Ecto neural progenitor cell (in vitro differentiated cells): ENCODE data around the gene ARF1.

Experiments used
- DNase-seq: peaks from one replicate; pipeline ENCODE4 v3.0.0-alpha.2; 2018; ENCODE audit warnings: low spot score

The ARF1 gene

DNA sequence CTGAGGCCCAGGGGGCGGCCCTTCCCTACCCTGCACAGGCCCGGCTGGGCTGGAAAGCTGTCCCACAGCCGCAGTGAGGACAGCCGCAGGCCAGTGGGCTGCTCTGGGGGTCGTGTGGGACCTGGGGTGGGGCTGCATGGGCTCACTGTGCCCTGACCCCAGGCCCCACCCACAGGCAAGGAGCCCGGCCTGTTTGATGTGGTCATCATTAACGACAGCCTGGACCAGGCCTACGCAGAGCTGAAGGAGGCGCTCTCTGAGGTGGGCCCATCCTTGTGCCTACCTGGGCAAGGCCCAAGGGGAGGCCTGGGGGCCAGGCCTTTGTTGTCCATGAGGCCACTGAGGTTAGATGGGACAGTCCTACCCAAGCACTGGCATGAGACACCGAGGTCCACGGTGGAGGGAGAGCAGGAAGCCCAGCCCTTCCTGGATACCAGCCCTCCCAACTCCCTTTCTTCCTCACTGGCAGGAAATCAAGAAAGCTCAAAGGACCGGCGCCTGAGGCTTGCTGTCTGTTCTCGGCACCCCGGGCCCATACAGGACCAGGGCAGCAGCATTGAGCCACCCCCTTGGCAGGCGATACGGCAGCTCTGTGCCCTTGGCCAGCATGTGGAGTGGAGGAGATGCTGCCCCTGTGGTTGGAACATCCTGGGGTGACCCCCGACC is 65.8 kb downstream of the ARF1 start:
- no peak for DNase-seq
